IMR-90 (cell line): Measurements from ENCODE around the gene HNRNPAB.

Experiments used
- BHLHE40 ChIP-seq: fragments of 150-350 bp; IDR thresholded peaks from 2 replicates; pipeline ENCODE4 v1.6.1; 2016; ENCODE audit warnings: mild to moderate bottlenecking, low read depth, low read length
- CEBPB ChIP-seq: IDR thresholded peaks from 2 replicates; pipeline ENCODE4 v1.6.1; 2012; ENCODE audit warnings: low read depth, low read length, improper control_type of control experiment
- CHD1 ChIP-seq: IDR thresholded peaks from 2 replicates; pipeline ENCODE4 v1.6.1; 2012; ENCODE audit warnings: low read depth, low read length, improper control_type of control experiment
- CTCF ChIP-seq: conservative IDR thresholded peaks from 2 replicates; pipeline ENCODE4 v1.5.1; 2012; ENCODE audit warnings: mild to moderate bottlenecking, low read depth, low read length, improper control_type of control experiment
- FOS ChIP-seq: fragments of 150-350 bp; IDR thresholded peaks from 2 replicates; pipeline ENCODE4 v1.6.1; 2016; ENCODE audit warnings: low read depth, low read length
- MAZ ChIP-seq: IDR thresholded peaks from 2 replicates; pipeline ENCODE4 v1.6.1; 2012; ENCODE audit warnings: low read depth, mild to moderate bottlenecking, low read length, improper control_type of control experiment, moderate library complexity, borderline replicate concordance
- POLR2A ChIP-seq: IDR thresholded peaks from 2 replicates; pipeline ENCODE4 v1.6.1; 2012; ENCODE audit warnings: mild to moderate bottlenecking, low read depth, low read length
- RAD21 ChIP-seq: IDR thresholded peaks from 2 replicates; pipeline ENCODE4 v1.6.1; 2012; ENCODE audit warnings: low read length, improper control_type of control experiment
- RCOR1 ChIP-seq: IDR thresholded peaks from 2 replicates; pipeline ENCODE4 v1.6.1; 2012; ENCODE audit warnings: mild to moderate bottlenecking, low read length, improper control_type of control experiment; ENCODE audit not compliant: insufficient replicate concordance
- RFX5 ChIP-seq: IDR thresholded peaks from 2 replicates; pipeline ENCODE4 v1.8.0; 2012; ENCODE audit warnings: low read depth, mild to moderate bottlenecking, low read length, moderate library complexity
- SMC3 ChIP-seq: fragments of 150-350 bp; IDR thresholded peaks from 2 replicates; pipeline ENCODE4 v1.6.1; 2016; ENCODE audit warnings: low read depth, mild to moderate bottlenecking, antibody characterized with exemption, low read length, moderate library complexity
- USF2 ChIP-seq: fragments of 150-350 bp; IDR thresholded peaks from 2 replicates; pipeline ENCODE4 v1.6.1; 2017; ENCODE audit warnings: mild to moderate bottlenecking, antibody characterized with exemption, low read length, low read depth
- TF ChIP-seq, protein P1 (sequence below): fragments of 150-350 bp; IDR thresholded peaks from 2 replicates; pipeline ENCODE4 v1.6.1; 2016; ENCODE audit warnings: low read depth, mild to moderate bottlenecking, low read length, moderate library complexity, borderline replicate concordance

GRCh38 chr5:178249191-178249989, 45.1 kb downstream of the HNRNPAB start:
- TF ChIP-seq CTCF (no peak), SMC3 (no peak), BHLHE40 (no peak), RFX5 (no peak), USF2 (no peak), RAD21 (no peak), POLR2A (no peak), FOS (no peak), CHD1 (no peak), MAZ (no peak), RCOR1 (no peak), CEBPB (no peak)
- TF ChIP-seq, protein P1, sequence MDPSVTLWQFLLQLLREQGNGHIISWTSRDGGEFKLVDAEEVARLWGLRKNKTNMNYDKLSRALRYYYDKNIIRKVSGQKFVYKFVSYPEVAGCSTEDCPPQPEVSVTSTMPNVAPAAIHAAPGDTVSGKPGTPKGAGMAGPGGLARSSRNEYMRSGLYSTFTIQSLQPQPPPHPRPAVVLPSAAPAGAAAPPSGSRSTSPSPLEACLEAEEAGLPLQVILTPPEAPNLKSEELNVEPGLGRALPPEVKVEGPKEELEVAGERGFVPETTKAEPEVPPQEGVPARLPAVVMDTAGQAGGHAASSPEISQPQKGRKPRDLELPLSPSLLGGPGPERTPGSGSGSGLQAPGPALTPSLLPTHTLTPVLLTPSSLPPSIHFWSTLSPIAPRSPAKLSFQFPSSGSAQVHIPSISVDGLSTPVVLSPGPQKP = no peak
